VCaP (cell line): ENCODE data around the gene GFRA1.

ENCODE experiments used
- H3K27ac ChIP-seq: fragments of 450-650 bp; 2 replicates; pipeline ENCODE4 v1.5.1; 2017
- CTCF ChIP-seq: fragments of 450-650 bp; conservative IDR thresholded peaks from 2 replicates; pipeline ENCODE4 v1.5.1; 2017; ENCODE audit warnings: mild to moderate bottlenecking, moderate library complexity

The GFRA1 gene

GRCh38 chr10:116113721-116114501 is 159.1 kb downstream of the GFRA1 start:
- H3K27ac ChIP-seq: no peak overlapping the region

GRCh38 chr10:116112232-116113231 is 160.5 kb downstream of the GFRA1 start:
- H3K27ac ChIP-seq: no peak overlapping the region
- no peak for TF ChIP-seq CTCF

More at GRCh38 chr10:116113721-116114501, 159.1 kb downstream of the GFRA1 start:
- no peak for TF ChIP-seq CTCF

GRCh38 chr10:116111483-116112095 is 161.4 kb downstream of the GFRA1 start:
- no peak overlapping the region for H3K27ac ChIP-seq
- no peak for TF ChIP-seq CTCF

GRCh38 chr10:116110736-116111135 is 162.3 kb downstream of the GFRA1 start:
- no peak for TF ChIP-seq CTCF
- H3K27ac ChIP-seq: no peak overlapping the region

- no peak for TF ChIP-seq CTCF
- no peak overlapping the region for H3K27ac ChIP-seq
These were observed 163.1 kb downstream of the GFRA1 start for GRCh38 chr10:116109881-116110280.

- H3K27ac ChIP-seq: no peak overlapping the region
- TF ChIP-seq CTCF: no peak
These were observed 163.5 kb downstream of the GFRA1 start for GRCh38 chr10:116109481-116109880.

- no peak for TF ChIP-seq CTCF
These were observed 164.9 kb downstream of the GFRA1 start for GRCh38 chr10:116108095-116108494.

More at GRCh38 chr10:116108095-116108494, 164.9 kb downstream of the GFRA1 start:
- no peak overlapping the region for H3K27ac ChIP-seq
